ENCODE data around the gene PLEKHG3. TPM values are rescaled to one million over a fixed set of nuclear protein-coding genes. Genes with fewer than 3 reads are reported as not detected.
A peak's percentile ranks its signal among the peaks of the same experiment; 100 is the strongest.

The PLEKHG3 gene
- total and polyA plus RNA-seq, 2 of the 13 experiments (the other 11 are each of a cell fraction or from before 2014, with no cell fraction given): 7.1 to 9.8 TPM

GRCh38 chr14:64764641-64765520 lies 60.7 kb downstream of the PLEKHG3 start (continued):
- TF ChIP-seq, protein P1, sequence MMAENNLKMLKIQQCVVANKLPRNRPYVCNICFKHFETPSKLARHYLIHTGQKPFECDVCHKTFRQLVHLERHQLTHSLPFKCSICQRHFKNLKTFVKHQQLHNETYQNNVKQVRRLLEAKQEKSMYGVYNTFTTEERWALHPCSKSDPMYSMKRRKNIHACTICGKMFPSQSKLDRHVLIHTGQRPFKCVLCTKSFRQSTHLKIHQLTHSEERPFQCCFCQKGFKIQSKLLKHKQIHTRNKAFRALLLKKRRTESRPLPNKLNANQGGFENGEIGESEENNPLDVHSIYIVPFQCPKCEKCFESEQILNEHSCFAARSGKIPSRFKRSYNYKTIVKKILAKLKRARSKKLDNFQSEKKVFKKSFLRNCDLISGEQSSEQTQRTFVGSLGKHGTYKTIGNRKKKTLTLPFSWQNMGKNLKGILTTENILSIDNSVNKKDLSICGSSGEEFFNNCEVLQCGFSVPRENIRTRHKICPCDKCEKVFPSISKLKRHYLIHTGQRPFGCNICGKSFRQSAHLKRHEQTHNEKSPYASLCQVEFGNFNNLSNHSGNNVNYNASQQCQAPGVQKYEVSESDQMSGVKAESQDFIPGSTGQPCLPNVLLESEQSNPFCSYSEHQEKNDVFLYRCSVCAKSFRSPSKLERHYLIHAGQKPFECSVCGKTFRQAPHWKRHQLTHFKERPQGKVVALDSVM (CRISPR knock-in tag; IDR thresholded peaks at IDR 0.05): peak; percentile 69
- TF ChIP-seq IRF9 (CRISPR knock-in tag; IDR thresholded peaks at IDR 0.05; ENCODE audit: borderline replicate concordance) (no peak), STAG1 (CRISPR knock-in tag; IDR thresholded peaks at IDR 0.05) (peak; percentile 78), AHR (CRISPR knock-in tag; IDR thresholded peaks at IDR 0.05) (0 out of 2 replicates have a peak, but pooled peaks have one; percentile 23), CTCF (CRISPR knock-in tag; IDR thresholded peaks at IDR 0.05) (peak; percentile 92), NFATC3 (CRISPR knock-in tag; IDR thresholded peaks at IDR 0.05) (no peak), SALL1 (CRISPR knock-in tag; IDR thresholded peaks at IDR 0.05) (peak; percentile 40; the same call in 1 of the 2 replicates), SRSF1 (optimal IDR thresholded peaks at IDR 0.05; ENCODE audit: low read depth, low read length) (no peak), NFE2L1 (CRISPR knock-in tag; IDR thresholded peaks at IDR 0.05; ENCODE audit: borderline replicate concordance) (no peak), NRL (CRISPR knock-in tag; IDR thresholded peaks at IDR 0.05; ENCODE audit: borderline replicate concordance) (no peak)
- TF ChIP-seq, protein P2, sequence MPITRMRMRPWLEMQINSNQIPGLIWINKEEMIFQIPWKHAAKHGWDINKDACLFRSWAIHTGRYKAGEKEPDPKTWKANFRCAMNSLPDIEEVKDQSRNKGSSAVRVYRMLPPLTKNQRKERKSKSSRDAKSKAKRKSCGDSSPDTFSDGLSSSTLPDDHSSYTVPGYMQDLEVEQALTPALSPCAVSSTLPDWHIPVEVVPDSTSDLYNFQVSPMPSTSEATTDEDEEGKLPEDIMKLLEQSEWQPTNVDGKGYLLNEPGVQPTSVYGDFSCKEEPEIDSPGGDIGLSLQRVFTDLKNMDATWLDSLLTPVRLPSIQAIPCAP (CRISPR knock-in tag; IDR thresholded peaks at IDR 0.05; ENCODE audit: low read depth): no peak
- TF ChIP-seq, protein P3, sequence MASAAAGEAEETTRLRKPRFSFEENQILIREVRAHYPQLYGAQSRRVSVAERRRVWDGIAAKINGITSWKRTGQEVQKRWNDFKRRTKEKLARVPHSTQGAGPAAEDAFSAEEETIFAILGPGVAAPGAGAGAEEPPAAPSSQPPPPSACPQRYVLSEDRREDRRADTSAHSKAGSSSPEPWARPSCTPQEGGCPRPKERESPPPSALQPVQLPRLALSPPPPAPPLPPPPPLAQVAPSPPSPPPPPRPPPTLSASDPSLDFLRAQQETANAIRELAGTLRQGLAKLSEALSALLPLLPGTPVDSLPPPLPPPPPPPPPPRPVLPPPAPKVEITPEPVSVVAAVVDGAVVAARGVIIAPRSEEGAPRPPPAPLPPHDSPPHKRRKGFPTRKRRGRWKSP (CRISPR knock-in tag; IDR thresholded peaks at IDR 0.05): no peak
- TF ChIP-seq, protein P4, sequence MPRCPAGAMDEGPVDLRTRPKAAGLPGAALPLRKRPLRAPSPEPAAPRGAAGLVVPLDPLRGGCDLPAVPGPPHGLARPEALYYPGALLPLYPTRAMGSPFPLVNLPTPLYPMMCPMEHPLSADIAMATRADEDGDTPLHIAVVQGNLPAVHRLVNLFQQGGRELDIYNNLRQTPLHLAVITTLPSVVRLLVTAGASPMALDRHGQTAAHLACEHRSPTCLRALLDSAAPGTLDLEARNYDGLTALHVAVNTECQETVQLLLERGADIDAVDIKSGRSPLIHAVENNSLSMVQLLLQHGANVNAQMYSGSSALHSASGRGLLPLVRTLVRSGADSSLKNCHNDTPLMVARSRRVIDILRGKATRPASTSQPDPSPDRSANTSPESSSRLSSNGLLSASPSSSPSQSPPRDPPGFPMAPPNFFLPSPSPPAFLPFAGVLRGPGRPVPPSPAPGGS (CRISPR knock-in tag; IDR thresholded peaks at IDR 0.05): 0 out of 2 replicates have a peak, but pooled peaks have one; percentile 17
- TF ChIP-seq, protein P5, sequence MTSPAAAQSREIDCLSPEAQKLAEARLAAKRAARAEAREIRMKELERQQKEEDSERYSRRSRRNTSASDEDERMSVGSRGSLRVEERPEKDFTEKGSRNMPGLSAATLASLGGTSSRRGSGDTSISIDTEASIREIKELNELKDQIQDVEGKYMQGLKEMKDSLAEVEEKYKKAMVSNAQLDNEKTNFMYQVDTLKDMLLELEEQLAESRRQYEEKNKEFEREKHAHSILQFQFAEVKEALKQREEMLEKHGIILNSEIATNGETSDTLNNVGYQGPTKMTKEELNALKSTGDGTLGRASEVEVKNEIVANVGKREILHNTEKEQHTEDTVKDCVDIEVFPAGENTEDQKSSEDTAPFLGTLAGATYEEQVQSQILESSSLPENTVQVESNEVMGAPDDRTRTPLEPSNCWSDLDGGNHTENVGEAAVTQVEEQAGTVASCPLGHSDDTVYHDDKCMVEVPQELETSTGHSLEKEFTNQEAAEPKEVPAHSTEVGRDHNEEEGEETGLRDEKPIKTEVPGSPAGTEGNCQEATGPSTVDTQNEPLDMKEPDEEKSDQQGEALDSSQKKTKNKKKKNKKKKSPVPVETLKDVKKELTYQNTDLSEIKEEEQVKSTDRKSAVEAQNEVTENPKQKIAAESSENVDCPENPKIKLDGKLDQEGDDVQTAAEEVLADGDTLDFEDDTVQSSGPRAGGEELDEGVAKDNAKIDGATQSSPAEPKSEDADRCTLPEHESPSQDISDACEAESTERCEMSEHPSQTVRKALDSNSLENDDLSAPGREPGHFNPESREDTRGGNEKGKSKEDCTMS (CRISPR knock-in tag; conservative IDR thresholded peaks at IDR 0.05): no peak
- TF ChIP-seq, protein P6, sequence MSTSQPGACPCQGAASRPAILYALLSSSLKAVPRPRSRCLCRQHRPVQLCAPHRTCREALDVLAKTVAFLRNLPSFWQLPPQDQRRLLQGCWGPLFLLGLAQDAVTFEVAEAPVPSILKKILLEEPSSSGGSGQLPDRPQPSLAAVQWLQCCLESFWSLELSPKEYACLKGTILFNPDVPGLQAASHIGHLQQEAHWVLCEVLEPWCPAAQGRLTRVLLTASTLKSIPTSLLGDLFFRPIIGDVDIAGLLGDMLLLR (CRISPR knock-in tag; IDR thresholded peaks at IDR 0.05): no peak
